Measurements from ENCODE around the gene MOB3B.

Gene MOB3B

DNA sequence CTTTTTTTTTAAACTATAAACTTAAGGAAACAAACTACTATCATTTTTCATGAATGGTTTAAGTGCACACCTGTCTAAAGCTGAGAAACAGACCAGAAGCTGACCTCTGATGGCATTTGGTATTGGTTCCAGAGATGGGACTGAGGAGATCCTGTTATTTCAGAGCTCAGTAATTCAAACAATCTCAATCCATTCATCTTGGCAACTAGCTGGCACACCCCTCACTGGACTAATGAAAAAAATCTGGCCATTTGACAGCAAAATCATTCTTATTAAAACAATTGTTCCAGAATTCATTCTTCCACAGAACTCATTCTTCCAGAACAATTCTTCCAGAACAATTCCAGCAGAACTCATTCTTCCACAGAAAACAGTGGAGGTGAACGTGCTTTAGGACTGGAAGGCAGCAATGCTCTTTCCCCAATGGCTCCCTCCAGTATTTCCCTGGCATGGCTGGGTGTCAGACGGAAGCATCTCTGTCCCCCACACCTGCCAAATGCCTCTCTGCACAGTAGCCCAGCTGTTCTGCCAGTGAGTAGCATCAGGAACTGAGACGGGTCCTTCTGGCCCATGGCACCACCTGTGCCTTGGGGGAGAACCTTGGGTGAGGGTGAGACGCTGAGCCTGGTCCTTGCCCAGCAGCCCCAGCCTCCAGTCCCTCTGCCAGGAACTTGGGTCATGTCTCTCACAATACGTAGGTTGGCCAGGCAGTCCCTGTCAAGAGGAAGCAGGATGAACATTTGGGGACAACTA, 145.2 kb downstream of the MOB3B start:
- DNase-seq = no peak

DNA sequence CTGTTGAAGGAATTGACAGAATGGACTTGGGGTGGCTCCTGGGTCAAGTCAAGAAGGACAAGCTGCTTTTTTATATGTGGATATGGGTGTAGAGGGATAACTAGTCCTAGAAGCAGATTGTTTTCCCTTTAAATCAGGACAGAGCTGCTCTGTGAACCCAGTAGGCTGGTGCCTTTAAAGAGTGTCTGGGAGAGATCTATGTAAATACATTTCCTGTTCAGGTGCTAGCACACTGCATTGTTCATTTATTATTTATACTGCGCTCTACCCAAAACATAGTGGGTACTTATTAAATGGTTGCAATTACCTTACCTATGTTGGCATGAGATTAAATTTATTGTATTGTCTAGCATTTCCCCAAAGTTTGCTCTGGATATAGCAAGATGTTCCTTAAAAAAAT, 146.1 kb downstream of the MOB3B start:
- DNase-seq = no peak

DNA sequence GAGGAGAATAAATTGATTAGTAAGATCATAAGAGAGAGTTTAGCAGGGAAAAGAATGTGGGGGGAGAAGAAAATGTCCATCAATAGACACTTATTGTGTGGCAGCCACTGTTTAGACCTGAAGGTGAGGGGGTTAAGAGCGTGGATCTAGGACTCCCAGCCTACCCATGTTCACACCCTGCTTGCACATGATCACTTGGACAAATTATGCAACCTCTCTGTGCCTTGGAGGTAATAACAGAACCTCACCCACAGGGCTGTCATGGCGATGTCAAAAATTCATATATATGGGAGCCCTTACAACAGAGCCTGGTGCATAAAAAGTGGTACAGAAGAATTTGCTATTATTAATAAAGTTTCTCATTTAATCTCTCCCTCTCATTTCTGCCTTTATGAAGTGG, 146.6 kb downstream of the MOB3B start:
- no peak for DNase-seq

DNA sequence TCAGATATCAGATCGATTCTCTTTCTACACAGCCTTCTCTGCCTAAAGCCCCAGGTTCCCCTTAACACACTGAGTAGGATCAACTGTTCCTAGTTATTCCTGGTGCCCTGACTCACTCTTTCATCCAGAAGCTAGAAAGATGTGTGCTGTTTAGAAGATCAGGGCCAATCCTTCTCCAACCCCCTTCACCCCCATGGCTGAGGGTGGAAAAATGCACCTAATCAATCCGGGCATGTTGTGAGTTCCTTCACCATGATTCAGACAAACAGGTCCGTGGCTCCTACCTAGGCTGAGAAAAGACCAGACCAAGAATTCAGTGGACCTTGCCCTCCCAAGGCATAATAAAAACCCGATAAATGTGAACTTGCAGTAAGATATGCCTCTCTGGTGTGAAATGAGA, 147.3 kb downstream of the MOB3B start:
- DNase-seq = no peak

DNA sequence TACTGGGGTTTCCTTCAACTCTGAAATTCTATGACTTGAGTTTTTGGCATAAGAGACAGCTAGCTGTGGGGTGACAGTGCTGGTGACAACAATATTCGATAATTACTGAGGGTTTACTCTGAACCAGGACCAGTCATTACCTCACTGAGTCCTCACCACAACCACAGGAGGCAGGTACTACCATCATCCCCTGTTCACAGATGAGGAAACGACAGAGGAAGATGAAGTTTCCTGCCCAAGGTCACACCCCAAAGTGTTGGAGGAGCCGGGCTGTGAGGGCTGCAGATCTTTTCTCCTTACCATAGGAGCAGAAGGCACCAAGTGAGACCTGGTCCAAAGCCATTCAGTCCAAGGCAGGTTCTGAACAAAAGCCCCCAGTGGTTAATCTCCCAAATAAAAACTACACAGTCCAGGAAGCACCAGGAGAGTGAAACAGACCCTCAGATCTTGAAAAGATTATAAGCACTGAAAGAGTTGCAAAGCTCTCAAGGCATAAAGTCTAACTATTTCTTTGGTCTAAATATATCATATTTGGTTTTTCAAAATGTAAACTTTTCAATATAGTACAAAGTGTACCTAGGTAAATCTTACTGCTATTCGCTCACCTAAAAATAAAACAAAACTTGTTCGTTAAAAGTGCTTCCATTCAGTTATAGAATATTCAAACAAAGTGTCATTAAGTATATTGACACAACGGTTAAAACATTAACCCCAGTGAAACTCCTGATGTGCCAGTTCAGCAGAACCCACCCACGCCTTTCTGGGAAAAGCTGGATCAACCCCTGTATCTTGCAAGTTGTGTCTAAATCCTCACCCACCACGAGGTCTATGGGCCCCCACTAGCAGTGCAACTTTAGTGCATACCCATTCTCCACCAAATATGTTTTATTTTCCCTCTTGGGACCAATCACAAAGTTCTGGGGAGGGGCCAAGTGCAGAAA, 150.0 kb downstream of the MOB3B start:
- DNase-seq = no peak

DNA sequence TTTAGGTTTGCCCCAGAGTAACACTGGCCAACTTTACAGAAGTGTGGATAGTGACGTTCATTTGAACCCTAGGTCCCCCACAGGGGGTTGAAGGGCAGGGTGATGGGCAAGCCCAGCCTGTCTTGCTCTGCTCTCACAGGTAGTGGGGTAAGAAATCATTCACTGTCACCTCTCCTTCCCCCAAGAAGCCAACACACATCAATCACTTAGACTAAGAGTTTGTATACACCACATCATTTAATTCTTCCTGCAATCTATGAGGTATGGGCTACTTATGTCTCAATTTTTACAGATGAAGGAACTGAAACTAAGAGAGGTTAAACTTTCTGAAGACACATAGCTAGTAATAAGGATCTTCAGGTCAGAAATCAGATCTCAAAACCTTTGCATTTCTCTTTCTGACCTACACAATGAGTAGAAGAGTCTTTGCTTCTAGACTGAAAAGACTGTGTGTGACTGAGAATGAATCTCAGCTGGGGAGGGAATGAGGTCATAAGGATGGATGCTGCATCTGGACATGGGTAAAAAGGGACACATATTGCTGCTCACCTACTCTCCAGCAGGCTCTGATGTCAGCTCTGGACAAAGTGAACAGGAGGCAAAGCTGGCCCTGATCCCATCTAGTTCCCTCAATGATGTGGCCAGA, 151.7 kb downstream of the MOB3B start:
- DNase-seq = no peak

DNA sequence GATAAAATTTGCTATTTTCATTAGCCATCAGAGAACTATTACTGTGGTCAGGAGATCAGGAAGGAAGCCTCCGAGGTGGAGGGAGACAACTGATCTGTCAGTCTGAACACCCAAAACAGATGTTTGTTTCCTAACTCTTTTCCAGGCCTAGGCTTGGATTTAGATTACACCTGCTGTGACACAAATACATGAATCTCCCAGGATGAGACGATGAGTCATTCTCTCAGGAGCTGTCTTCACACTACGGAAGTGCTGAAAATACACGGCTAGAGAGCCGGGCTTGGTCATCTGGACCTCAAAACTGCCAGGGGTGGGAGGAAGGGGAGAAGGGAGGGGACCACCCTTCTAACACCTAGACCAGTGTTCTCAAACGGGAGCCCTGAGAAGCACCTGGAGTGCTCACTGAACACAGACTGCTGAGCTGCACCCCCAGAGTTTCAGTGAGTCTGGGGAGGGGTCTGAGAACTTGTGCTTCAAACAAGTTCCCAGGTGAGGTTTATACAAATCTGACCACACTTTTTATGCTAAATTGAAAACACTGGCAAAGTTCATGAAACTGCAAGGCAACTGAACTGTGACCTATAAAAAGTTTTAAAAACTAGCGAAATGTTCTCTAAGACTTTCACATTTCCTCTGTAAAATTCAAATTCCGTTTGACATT, 152.3 kb downstream of the MOB3B start:
- DNase-seq = no peak

DNA sequence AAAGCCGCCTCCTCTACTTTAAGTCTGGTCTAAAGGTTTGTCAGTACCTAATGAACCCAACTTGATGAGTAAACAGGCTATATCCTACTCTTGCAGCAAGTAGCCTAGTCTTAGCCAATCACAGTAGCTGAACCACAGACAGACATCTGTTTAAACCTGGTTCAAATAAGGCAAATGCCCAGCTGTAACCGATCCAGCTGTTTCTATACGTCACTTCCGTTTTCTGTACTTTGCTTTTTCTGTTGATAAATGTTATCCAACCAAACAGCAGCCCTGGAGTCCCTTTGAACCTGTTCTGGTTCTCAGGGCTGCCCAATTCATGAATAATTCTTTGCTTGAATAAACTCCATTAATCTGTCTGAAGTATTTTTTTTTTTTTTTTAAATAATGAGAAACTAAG, 155.8 kb downstream of the MOB3B start:
- DNase-seq = no peak

DNA sequence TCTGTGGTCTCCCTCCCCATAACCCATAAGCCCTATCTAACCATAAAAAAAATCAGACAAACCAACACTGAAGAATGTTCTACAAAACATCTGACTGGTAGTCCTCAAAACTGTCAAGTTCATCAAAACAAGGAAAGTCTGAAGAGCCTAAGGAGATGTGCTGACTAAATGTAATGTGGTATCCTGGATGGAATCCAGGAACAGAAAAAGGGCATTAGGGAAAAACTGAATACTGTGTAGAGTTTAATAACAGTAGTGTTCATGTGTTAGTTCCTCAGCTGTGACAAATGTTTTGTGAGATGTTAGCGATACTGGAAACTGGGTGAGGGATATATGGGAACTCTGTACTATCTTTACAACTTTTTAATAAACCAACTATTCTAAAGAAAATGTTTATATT, 157.0 kb downstream of the MOB3B start:
- no peak for DNase-seq

DNA sequence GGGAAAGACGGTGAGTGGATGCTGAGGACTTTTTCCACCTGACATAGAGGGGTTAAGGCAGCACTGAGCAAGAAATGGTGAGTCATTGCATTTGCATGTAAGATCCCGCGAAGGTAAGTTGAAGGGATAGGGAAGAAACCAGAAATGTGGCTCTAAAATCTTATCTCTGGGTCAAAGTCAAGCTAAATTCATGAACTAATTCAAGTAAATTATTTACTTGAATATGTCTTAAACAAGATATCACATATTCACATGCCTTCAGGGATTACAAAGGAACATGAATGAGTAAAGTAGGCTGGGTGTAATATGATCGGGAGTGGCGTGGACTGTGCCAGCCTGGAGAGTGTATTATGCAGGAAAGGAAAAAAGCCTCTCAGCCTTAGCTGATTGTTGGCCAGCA, 158.2 kb downstream of the MOB3B start:
- no peak for DNase-seq

DNA sequence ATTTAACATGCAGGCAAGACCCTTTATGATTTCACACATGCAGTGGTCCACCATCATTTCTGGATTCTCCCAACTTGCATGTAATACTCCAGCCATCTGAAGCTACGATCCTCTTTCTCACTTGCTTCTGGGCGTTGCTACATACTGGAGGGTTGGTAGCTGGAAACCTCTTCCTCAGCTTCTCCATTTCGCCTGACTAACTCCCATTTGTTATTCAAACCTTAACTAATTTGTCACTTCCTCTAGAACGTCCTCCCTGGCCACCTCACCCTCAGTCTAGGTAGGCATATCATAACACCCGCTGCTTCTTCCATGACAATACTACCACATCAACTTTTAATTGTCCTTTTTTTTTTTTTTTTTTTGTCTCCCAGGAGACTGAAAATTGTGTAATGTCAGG, 160.0 kb downstream of the MOB3B start:
- DNase-seq = no peak

DNA sequence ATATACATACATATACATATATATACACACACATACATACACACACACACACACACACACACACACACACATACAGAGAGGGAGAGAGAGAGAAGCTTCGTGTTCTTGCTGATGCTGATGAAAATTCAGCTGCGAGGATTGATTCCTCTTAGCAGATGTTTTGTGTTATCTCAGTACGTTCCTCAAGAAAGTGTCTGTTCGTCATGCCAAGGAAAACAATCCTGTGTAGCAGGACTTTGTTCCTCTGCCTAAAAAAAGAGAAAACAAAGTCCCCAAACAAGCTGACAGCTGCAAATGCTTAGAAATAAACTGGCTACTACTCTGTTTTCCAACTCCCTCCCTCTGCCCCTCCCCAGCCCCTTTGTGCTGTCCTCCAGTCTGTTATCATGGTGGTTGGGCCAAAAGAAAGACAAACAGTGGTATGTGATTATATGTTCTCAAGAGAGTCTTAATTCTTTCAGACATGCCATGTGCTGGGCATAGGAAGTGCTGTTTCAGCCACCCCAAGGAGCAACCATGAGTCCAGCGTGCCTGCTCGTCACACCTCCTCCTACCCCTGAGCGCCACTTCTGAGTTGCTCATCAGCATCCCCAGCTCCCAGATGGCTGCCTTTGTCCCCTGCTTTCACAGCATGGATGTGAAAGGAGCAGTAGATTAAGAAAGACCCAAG, 161.2 kb downstream of the MOB3B start:
- no peak for DNase-seq

DNA sequence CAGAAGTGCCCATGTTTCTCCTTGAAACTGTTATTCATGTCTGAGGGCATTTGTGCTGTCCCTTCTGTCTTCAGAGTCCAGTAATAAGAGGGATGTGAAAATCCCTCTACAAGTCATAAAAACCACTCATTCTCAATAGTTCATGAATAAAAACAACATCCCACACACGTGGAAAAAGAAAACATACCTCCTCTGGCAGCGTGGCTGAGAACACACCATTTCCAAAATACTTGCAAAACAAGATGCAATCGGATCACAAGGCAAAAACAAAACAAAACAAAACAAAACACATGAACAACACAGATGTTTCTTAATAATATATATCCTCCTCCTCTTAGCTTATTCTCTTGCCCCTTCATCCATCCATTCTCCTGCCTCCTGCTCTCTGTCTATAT, 161.7 kb downstream of the MOB3B start:
- DNase-seq = no peak

DNA sequence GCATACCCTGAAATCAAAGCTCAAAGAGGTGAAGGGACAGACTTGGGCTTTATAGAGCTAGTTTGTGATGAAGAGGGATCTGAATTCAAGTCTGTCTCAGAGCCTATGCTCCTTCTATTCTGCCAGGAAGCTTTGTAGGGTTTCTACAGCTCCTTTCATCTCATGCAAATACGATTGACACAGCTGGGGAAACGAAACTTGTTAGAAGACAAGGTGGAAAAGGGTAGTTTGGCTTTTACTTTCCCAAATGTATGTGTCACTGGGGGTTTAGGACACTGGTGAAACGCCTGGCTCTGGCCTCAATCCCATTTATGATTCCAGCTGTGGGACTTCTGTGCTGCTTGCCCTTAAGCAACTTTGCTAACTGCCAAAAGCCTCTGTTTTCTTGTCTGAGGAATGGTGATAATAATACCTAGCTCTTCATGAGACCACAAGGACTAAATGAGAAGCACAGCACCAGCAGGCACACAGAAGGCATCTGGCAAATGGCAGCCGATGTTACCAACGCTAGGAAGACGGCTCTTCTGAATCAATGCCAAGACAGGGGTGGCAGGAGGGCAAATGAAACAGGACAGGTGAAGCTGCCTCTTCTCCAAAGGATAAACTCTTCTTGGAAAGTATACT, 162.3 kb downstream of the MOB3B start:
- no peak for DNase-seq

DNA sequence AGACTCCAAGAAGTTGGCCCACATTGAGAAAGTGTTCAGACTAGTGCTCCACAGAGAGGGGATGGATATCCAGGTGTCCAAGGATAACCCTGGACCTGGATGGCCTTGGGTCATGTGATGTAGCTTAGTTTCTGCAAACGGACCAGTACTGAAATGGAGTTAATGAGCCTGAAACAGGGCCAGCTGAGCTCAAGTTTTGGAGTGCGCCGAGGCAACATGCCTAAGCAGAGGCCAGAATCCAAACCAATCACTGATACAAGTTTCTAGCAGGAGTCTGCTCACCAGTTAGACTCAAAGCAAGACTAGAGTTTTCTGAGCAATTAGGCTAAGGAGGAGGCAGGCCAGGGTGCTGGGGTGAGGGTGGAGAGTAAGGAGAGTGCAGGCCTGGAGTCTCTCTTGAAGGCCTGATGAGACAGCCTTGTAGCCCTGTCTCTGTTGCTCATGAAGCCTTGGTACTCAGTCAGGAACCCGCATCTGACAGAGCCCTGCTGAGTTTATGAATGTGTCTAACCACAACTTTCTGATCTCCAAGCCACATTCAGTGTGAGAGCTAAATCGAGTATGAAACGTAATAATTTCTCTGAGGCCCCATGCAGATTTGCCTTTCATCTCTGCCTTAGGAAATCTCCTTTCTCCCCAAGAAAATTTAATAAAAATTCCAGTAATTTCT, 163.8 kb downstream of the MOB3B start:
- DNase-seq = no peak

DNA sequence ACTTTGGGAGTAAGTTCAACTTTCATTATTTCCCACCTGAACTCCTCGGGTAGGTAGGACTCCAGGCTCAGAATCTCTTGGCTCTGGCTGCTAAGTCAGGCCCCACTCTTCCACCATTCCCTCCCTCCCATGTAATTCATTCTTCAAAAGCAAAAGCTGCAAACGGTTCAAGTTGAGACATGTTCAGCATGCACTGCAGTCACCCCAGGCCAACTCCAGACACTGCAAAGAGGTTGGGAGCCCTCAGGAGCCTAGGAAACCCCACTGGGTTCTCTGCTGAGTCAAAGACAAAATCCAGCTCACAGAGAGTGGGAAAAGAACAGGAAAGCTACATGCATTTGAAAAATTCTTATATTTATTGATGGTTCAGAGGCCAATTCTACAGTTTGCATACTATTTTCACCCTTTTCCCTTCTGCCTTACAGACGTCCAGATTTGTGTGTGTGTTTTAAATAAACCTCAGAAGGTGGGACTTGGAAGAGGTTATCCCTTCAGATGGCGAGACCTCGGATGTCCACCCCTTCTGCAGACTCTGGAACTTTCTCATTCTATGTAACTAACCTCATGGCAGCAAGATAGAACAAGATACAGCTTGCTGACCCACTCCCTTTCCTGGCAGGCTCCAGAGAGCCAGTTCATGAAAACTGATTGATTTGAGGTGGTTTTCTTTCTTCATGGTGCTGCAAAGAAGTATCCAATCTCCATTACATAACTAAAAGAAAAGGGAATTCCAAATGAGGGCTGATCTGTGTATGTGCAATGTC, 167.0 kb downstream of the MOB3B start:
- DNase-seq = no peak

DNA sequence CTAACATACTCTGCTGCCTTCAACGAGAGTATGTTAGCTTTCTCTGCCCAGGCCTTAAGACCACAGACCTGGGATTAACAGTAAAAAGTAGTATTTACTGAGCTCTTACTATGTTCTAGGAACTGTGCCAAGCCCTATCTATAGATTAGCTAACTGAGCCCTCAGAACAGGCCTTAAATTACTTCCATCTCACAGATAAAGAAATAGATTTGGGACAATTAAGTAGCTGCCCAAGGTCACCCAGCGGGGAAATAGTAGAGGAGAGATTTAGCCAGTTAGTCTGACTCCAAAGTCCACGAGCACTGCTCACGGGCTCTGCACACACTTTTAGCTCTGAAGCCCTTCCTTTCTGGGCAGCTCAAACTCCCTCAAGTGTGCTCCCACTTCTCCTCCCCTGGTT, 168.1 kb downstream of the MOB3B start:
- DNase-seq = no peak

DNA sequence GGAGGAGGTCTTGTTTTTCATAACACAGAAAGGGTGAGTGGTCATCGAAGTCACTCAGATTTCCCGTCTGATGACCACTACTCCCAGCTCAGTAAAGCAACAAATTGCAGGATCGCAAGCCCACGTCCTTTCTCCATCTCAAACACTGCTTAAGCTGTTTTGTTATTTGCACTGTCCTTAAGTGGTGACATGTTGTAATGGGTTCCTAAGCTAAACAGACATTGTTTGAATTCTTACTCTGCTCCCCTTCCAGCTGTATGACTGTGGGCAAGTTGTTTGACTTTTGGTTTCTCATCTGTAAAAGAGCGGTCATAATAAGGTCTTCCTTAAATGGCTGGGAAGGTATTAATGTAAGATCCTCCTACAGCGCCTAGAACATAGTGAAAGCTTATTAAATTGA, 169.9 kb downstream of the MOB3B start:
- DNase-seq = no peak

DNA sequence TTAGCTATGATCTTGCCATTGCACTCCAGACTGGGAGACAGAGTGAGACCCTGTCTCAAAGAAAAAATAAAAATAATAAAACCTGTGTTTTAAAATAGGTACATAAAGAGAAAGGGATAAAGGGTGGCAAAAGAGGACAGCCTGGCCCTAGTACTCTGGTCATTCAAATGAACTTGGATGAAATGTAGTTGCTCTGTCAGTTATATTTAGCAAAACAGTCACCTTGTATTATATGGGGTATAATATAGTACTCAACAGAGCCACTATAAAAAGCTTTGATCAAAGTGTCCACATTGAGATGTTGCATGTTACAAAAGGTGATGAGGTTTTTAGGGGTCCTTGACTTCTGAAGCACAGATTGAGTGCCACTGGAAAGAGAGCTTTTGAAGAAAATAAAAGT, 171.6 kb downstream of the MOB3B start:
- DNase-seq = no peak

DNA sequence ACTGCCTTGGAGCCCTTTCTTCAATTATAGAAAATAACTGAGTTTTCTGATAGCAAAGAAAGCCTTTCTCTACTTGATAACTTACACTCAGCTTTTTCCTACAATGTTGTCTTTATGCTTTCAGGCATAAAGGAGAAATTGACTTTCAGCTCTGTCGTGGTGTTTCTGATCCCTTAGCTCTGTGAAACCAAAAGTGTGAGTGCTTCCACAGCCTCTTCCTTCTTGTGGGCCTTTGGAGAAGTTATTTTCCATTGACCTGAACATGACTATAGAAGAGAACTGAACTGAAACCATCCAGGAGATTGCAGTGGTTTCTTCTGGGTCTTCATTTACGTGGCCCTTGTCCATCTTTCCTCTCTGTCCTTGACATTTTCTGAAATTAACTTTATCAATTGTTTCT, 173.2 kb downstream of the MOB3B start:
- no peak for DNase-seq

DNA sequence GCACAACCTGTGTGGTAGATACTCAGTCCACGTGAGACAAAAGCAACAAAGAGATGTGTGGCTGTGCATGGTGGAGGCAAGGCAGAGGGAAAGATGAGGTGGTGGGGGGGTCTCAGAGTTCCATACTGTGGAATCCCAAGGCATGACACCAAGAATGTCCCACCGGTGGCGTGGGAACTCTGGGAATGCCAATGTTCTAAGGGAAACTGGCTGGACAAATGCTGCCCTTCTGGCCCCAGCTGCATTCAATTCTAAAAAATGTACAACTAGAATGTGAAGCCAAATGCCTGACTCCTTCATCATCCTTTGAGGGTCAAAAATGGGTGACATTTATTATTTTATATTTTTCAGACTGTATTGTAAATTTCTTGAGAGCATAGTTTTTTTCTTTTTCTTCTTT, 174.4 kb downstream of the MOB3B start:
- DNase-seq = no peak

Measured in CD4-positive, alpha-beta T cell treated with Interleukin-17A for 4 hours (primary cell).